Type B pancreatic cell (in vitro differentiated cells): ENCODE measurements around the gene SWT1. TPM values are rescaled to one million over a fixed set of nuclear protein-coding genes. Genes with fewer than 3 reads are reported as not detected.

Source experiments
- DNase-seq: peaks from one replicate; pipeline ENCODE4 v3.0.0; 2021; ENCODE audit warnings: mixed read lengths; ENCODE audit not compliant: unreplicated experiment; ENCODE audit errors: extremely low spot score
- H3K27ac Mint-ChIP-seq: 2 replicates; pipeline ENCODE4 v1.8.0; 2021; ENCODE audit warnings: mild to moderate bottlenecking, mixed read lengths
- H3K27me3 Mint-ChIP-seq: 2 replicates; pipeline ENCODE4 v1.8.0; 2021; ENCODE audit warnings: mixed read lengths
- H3K36me3 Mint-ChIP-seq: 2 replicates; pipeline ENCODE4 v1.8.0; 2021; ENCODE audit warnings: mixed read lengths
- H3K4me1 Mint-ChIP-seq: one replicate; pipeline ENCODE4 v1.8.0; 2021; ENCODE audit warnings: mixed read lengths; ENCODE audit not compliant: unreplicated experiment
- H3K4me3 Mint-ChIP-seq: 2 replicates; pipeline ENCODE4 v1.8.0; 2021; ENCODE audit warnings: mild to moderate bottlenecking, mixed read lengths
- H3K9me3 Mint-ChIP-seq: 2 replicates; pipeline ENCODE4 v1.8.0; 2021; ENCODE audit warnings: mixed read lengths
- CTCF ChIP-seq: fragments of 200-600 bp; sonication (generic); conservative IDR thresholded peaks from 2 replicates; pipeline ENCODE4 v1.5.0; 2021; ENCODE audit warnings: antibody characterized with exemption, mild to moderate bottlenecking
- total RNA-seq: library from RNA; stranded (reverse); gene quantifications from 2 replicates; pipeline ENCODE4 v1.2.1, GENCODE V29; 2021; ENCODE audit warnings: low replicate concordance

SWT1 gene
- total RNA-seq, 1 donor from 2014 or later: 6.2 TPM

- no peaks in the 10 kb centered on the region for H3K9me3 Mint-ChIP-seq
- no peak for DNase-seq
- no peak overlapping the region for H3K4me3 Mint-ChIP-seq
- no peak for TF ChIP-seq CTCF
- peaks cover 3% of the 10 kb centered on the region for H3K4me1 Mint-ChIP-seq
- H3K27ac Mint-ChIP-seq: no peak overlapping the region
- peaks cover 12% of the 10 kb centered on the region for H3K36me3 Mint-ChIP-seq
- no peaks in the 10 kb centered on the region for H3K27me3 Mint-ChIP-seq
Measured at GRCh38 chr1:185279571-185279970, 122.6 kb downstream of the SWT1 start.

- no peaks in the 10 kb centered on the region for H3K27me3 Mint-ChIP-seq
- H3K4me1 Mint-ChIP-seq: peaks cover 3% of the 10 kb centered on the region
- no peak for DNase-seq
- H3K4me3 Mint-ChIP-seq: no peak overlapping the region
- no peak overlapping the region for H3K27ac Mint-ChIP-seq
- no peaks in the 10 kb centered on the region for H3K9me3 Mint-ChIP-seq
- H3K36me3 Mint-ChIP-seq: peaks cover 12% of the 10 kb centered on the region
- no peak for TF ChIP-seq CTCF
Measured at GRCh38 chr1:185280589-185280988, 123.6 kb downstream of the SWT1 start.

- TF ChIP-seq CTCF: no peak
- Mint-ChIP-seq H3K4me3 (no peak overlapping the region), H3K4me1 (peaks cover 3% of the 10 kb centered on the region), H3K36me3 (peaks cover 12% of the 10 kb centered on the region), H3K9me3 (no peaks in the 10 kb centered on the region), H3K27me3 (no peaks in the 10 kb centered on the region), H3K27ac (no peak overlapping the region)
- no peak for DNase-seq
Measured at GRCh38 chr1:185281245-185281644, 124.3 kb downstream of the SWT1 start.

- DNase-seq: no peak
- no peak for TF ChIP-seq CTCF
- Mint-ChIP-seq H3K4me1 (peaks cover 3% of the 10 kb centered on the region), H3K27ac (no peak overlapping the region), H3K36me3 (peaks cover 11% of the 10 kb centered on the region), H3K9me3 (no peaks in the 10 kb centered on the region), H3K27me3 (no peaks in the 10 kb centered on the region), H3K4me3 (no peak overlapping the region)
Measured at GRCh38 chr1:185284116-185284515, 127.1 kb downstream of the SWT1 start.

GRCh38 chr1:185284533-185285276 is 127.7 kb downstream of the SWT1 start:
- peaks cover 4% of the 10 kb centered on the region for H3K9me3 Mint-ChIP-seq
- H3K4me3 Mint-ChIP-seq: no peak overlapping the region
- peaks cover 3% of the 10 kb centered on the region for H3K4me1 Mint-ChIP-seq
- TF ChIP-seq CTCF: no peak
- DNase-seq: no peak
- peaks cover 14% of the 10 kb centered on the region for H3K36me3 Mint-ChIP-seq
- H3K27me3 Mint-ChIP-seq: no peaks in the 10 kb centered on the region
- H3K27ac Mint-ChIP-seq: no peak overlapping the region
